PFSK-1 (cell line): Measurements from ENCODE around the gene LTA4H.

ENCODE experiments used
- FOXP2 ChIP-seq: optimal IDR thresholded peaks from 2 replicates; pipeline ENCODE3; 2011; ENCODE audit warnings: borderline replicate concordance, control low read depth, inconsistent platforms; ENCODE audit not compliant: insufficient read depth; ENCODE audit errors: extremely low read length, extremely low read depth
- POLR2AphosphoS5 ChIP-seq: IDR thresholded peaks from 2 replicates; pipeline ENCODE4 v1.6.1; 2012; ENCODE audit warnings: low read depth, mild to moderate bottlenecking, control low read depth, low read length, moderate library complexity
- REST ChIP-seq, 2 experiments: IDR thresholded peaks; 2 replicates each; pipeline versions ENCODE4 v1.6.1 to v1.8.0; 2011 to 2012; ENCODE audit warnings: low read depth in 2 of 2, low read length in 2 of 2, control low read depth in 1 of 2, inconsistent platforms in 1 of 2, mild to moderate bottlenecking in 1 of 2, moderate library complexity in 1 of 2; ENCODE audit not compliant: insufficient read depth in 1 of 2
- SIN3A ChIP-seq: IDR thresholded peaks from 2 replicates; pipeline ENCODE4 v1.6.1; 2012; ENCODE audit warnings: mild to moderate bottlenecking, low read length, moderate library complexity, borderline replicate concordance; ENCODE audit not compliant: insufficient read depth
- TAF1 ChIP-seq: IDR thresholded peaks from 2 replicates; pipeline ENCODE4 v1.6.1; 2012; ENCODE audit warnings: low read length, control low read depth, borderline replicate concordance; ENCODE audit not compliant: insufficient read depth

Gene LTA4H

GRCh38 chr12:96044943-96045290 lies 9.5 kb upstream of the LTA4H start:
- TF ChIP-seq FOXP2: no peak
- no peak for TF ChIP-seq TAF1
- TF ChIP-seq POLR2AphosphoS5: no peak
- no peak for TF ChIP-seq SIN3A
- TF ChIP-seq REST (IDR thresholded peaks at IDR 0.05; ENCODE audit: insufficient read depth in 1 of 2, low read depth in 2 of 2, low read length in 2 of 2): no peak

GRCh38 chr12:96044017-96044942 lies 8.9 kb upstream of the LTA4H start:
- no peak for TF ChIP-seq SIN3A
- no peak for TF ChIP-seq REST (IDR thresholded peaks at IDR 0.05; ENCODE audit: insufficient read depth in 1 of 2, low read depth in 2 of 2, low read length in 2 of 2)

GRCh38 chr12:96041181-96041580 lies 5.8 kb upstream of the LTA4H start:
- TF ChIP-seq POLR2AphosphoS5: no peak

GRCh38 chr12:96040305-96041133 lies 5.1 kb upstream of the LTA4H start:
- no peak for TF ChIP-seq SIN3A
- no peak for TF ChIP-seq REST (IDR thresholded peaks at IDR 0.05; ENCODE audit: insufficient read depth in 1 of 2, low read depth in 2 of 2, low read length in 2 of 2)
- TF ChIP-seq POLR2AphosphoS5: no peak
- TF ChIP-seq FOXP2: no peak
- no peak for TF ChIP-seq TAF1

GRCh38 chr12:96039516-96039915 lies 4.1 kb upstream of the LTA4H start:
- TF ChIP-seq POLR2AphosphoS5 (no peak), REST (IDR thresholded peaks at IDR 0.05; ENCODE audit: insufficient read depth in 1 of 2, low read depth in 2 of 2, low read length in 2 of 2) (no peak), FOXP2 (no peak), SIN3A (no peak), TAF1 (no peak)
